HEK293T (cell line): ENCODE data around the gene PKN1.

Source experiments
- BHLHE40 ChIP-seq: fragments of 450-650 bp; IDR thresholded peaks from 2 replicates; pipeline ENCODE4 v1.6.1; 2016; ENCODE audit warnings: mild to moderate bottlenecking, moderate library complexity, borderline replicate concordance
- FOXM1 ChIP-seq: fragments of 450-650 bp; IDR thresholded peaks from 2 replicates; pipeline ENCODE4 v1.6.1; 2017; ENCODE audit warnings: mild to moderate bottlenecking, borderline replicate concordance
- HDGF ChIP-seq: fragments of 450-650 bp; IDR thresholded peaks from 2 replicates; pipeline ENCODE4 v1.6.1; 2017; ENCODE audit warnings: antibody characterized with exemption, borderline replicate concordance
- SP1 ChIP-seq: fragments of 450-650 bp; IDR thresholded peaks from 2 replicates; pipeline ENCODE4 v1.6.1; 2017
- TARDBP ChIP-seq: fragments of 450-650 bp; IDR thresholded peaks from 2 replicates; pipeline ENCODE4 v1.6.1; 2016
- TF ChIP-seq, protein P1 (sequence below): fragments of 450-650 bp; IDR thresholded peaks from 2 replicates; pipeline ENCODE4 v1.6.1; 2016

DNA sequence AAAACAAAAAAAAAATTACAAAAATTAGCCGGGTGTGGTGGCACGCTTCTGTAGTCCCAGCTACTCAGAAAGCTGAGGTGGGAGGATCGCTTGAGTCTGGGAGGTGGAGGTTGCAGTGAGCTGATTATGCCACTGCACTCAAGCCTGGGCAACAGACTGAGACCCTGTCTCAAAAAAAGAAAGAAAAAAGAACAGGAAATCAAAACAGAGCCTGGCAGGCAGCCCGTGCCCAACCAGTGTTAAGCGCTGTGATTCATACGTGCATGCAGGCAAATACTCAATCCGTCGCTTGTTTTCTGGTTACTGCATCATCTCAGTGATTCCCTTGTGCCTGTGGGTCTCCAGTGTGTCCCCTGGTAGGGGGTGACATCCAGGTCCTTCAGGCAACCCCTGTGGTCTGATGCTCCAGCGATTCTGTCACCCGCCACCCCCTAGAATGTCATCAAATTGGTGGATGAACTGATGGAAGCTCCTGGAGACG is 32.1 kb upstream of the PKN1 start:
- TF ChIP-seq FOXM1 (no peak), TARDBP (no peak), BHLHE40 (no peak), SP1 (no peak), HDGF (no peak)
- TF ChIP-seq, protein P1, sequence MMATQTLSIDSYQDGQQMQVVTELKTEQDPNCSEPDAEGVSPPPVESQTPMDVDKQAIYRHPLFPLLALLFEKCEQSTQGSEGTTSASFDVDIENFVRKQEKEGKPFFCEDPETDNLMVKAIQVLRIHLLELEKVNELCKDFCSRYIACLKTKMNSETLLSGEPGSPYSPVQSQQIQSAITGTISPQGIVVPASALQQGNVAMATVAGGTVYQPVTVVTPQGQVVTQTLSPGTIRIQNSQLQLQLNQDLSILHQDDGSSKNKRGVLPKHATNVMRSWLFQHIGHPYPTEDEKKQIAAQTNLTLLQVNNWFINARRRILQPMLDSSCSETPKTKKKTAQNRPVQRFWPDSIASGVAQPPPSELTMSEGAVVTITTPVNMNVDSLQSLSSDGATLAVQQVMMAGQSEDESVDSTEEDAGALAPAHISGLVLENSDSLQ: no peak
